KMS-11 (cell line): Measurements from ENCODE around the gene LENG8.
"Not testable (repeated sequence)": the region's sequence is repeated elsewhere in the genome, so short reads cannot be mapped to it uniquely, and the experiment has no call there.

ENCODE experiments used
- H2AFZ ChIP-seq: fragments of 200-600 bp; sonication (generic); 2 replicates; pipeline ENCODE4 v1.6.1; 2016; ENCODE audit warnings: antibody characterized with exemption, mixed run types, low read depth
- H3K27ac ChIP-seq: fragments of 200-600 bp; sonication (generic); 2 replicates; pipeline ENCODE4 v1.6.1; 2016; ENCODE audit warnings: mild to moderate bottlenecking, mixed run types
- H3K27me3 ChIP-seq: fragments of 200-600 bp; sonication (generic); 2 replicates; pipeline ENCODE4 v1.6.1; 2017; ENCODE audit warnings: mild to moderate bottlenecking, low read depth, mixed run types, moderate library complexity; ENCODE audit not compliant: insufficient read depth
- H3K36me3 ChIP-seq: fragments of 200-600 bp; sonication (generic); 2 replicates; pipeline ENCODE4 v1.6.1; 2017; ENCODE audit warnings: mild to moderate bottlenecking, mixed run types; ENCODE audit not compliant: insufficient read depth
- H3K4me1 ChIP-seq: fragments of 200-600 bp; sonication (generic); 2 replicates; pipeline ENCODE4 v1.6.1; 2016; ENCODE audit warnings: mild to moderate bottlenecking, low read depth, mixed run types; ENCODE audit not compliant: poor library complexity, severe bottlenecking
- H3K4me2 ChIP-seq: fragments of 200-600 bp; sonication (generic); 2 replicates; pipeline ENCODE4 v1.7.0; 2016; ENCODE audit warnings: mild to moderate bottlenecking, mixed run types
- H3K4me3 ChIP-seq: fragments of 200-600 bp; sonication (generic); IDR thresholded peaks from 2 replicates; pipeline ENCODE4 v1.6.1; 2017; ENCODE audit warnings: low read depth, low read length, mixed read lengths; ENCODE audit not compliant: insufficient read depth
- H3K79me2 ChIP-seq: fragments of 200-600 bp; sonication (generic); 2 replicates; pipeline ENCODE4 v1.6.1; 2016; ENCODE audit warnings: low read depth, mixed run types; ENCODE audit not compliant: insufficient read depth
- H3K9ac ChIP-seq: fragments of 200-600 bp; sonication (generic); 2 replicates; pipeline ENCODE4 v1.6.1; 2016; ENCODE audit warnings: mild to moderate bottlenecking, mixed run types
- H4K20me1 ChIP-seq: fragments of 200-600 bp; sonication (generic); 2 replicates; pipeline ENCODE4 v1.6.1; 2016; ENCODE audit warnings: mild to moderate bottlenecking, mixed run types; ENCODE audit not compliant: insufficient read depth
- CTCF ChIP-seq: fragments of 200-600 bp; sonication (generic); conservative IDR thresholded peaks from 2 replicates; pipeline ENCODE4 v1.6.1; 2017; ENCODE audit warnings: low read depth, mild to moderate bottlenecking, antibody characterized with exemption, low read length, moderate library complexity, mixed read lengths

LENG8 gene

GRCh38 chr19:54439174-54439851 lies 9.7 kb upstream of the LENG8 start:
- H3K9ac ChIP-seq = no peak overlapping the region
- no peaks in the 10 kb centered on the region for H4K20me1 ChIP-seq
- H3K4me1 ChIP-seq = no peaks in the 10 kb centered on the region

GRCh38 chr19:54440641-54441040 lies 8.4 kb upstream of the LENG8 start:
- Histone ChIP-seq H3K4me2 (no peak overlapping the region), H4K20me1 (no peaks in the 10 kb centered on the region), H3K27ac (no peak overlapping the region), H2AFZ (no peak overlapping the region), H3K4me1 (no peaks in the 10 kb centered on the region), H3K79me2 (no peaks in the 10 kb centered on the region), H3K36me3 (no peaks in the 10 kb centered on the region), H3K27me3 (no peaks in the 10 kb centered on the region), H3K4me3 (no peak overlapping the region), H3K9ac (no peak overlapping the region)
- no peak for TF ChIP-seq CTCF

More at GRCh38 chr19:54439174-54439851, 9.7 kb upstream of the LENG8 start:
- no peaks in the 10 kb centered on the region for H3K79me2 ChIP-seq
- no peaks in the 10 kb centered on the region for H3K27me3 ChIP-seq
- TF ChIP-seq CTCF = no peak
- H2AFZ ChIP-seq = no peak overlapping the region
- H3K36me3 ChIP-seq = no peaks in the 10 kb centered on the region
- no peak overlapping the region for H3K27ac ChIP-seq
- no peak overlapping the region for H3K4me3 ChIP-seq
- no peak overlapping the region for H3K4me2 ChIP-seq

DNA sequence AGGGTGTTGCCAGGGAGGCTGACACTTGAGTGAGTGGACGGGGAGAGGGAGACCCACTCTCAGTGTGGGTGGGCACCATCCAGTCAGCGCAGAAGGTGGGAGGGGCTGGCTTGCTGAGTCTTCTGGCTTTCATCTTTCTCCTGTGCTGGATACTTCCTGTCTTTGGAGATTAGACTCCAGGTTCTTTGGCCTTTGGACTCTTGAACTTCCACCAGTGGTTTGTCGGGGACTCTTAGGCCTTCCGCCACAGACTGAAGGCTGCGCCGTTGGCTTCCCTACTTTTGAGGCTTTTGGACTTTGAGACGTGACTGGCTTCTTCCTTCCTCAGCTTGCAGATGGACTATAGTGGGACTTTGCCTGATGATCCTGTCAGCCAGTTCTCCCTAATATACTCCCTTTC lies 4.3 kb upstream of the LENG8 start:
- Histone ChIP-seq H3K79me2 (peaks cover 26% of the 10 kb centered on the region), H3K27ac (no peak overlapping the region), H3K36me3 (no peaks in the 10 kb centered on the region), H4K20me1 (no peaks in the 10 kb centered on the region), H3K27me3 (no peaks in the 10 kb centered on the region), H3K4me3 (no peak overlapping the region), H2AFZ (no peak overlapping the region), H3K4me1 (peaks cover 11% of the 10 kb centered on the region), H3K9ac (no peak overlapping the region), H3K4me2 (no peak overlapping the region)
- TF ChIP-seq CTCF = no peak

DNA sequence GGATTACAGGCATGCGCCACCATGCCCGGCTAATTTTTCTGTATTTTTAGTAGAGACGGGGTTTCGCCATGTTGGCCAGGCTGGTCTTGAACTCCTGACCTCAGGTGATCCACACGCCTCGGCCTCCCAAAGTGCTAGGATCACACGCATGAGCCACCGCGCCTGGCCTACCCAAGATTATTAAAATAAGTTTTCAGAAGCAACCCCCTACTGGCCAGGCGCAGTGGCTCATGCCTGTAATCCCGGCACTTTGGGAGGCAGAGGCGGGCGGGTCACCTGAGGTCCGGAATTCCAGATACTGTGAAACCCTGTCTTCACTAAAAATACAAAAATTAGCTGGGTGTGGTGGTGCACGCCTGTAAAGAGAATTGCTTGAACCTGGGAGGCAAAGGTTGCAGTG lies 2.6 kb upstream of the LENG8 start:
- not testable (repeated sequence) for H3K4me2 ChIP-seq, H3K27me3 ChIP-seq, H3K36me3 ChIP-seq, H4K20me1 ChIP-seq, H3K4me3 ChIP-seq, H3K9ac ChIP-seq, H3K27ac ChIP-seq, H2AFZ ChIP-seq
- H3K79me2 ChIP-seq = peaks cover 43% of the 10 kb centered on the region
- H3K4me1 ChIP-seq = peaks cover 24% of the 10 kb centered on the region

GRCh38 chr19:54448040-54448773 lies 792 bp upstream of the LENG8 start:
- H2AFZ ChIP-seq = peak overlapping the region; percentile 64
- peak overlapping the region; percentile 45 for H3K4me2 ChIP-seq
- H3K27ac ChIP-seq = peak overlapping the region; percentile 88
- TF ChIP-seq CTCF = no peak
- peaks cover 32% of the 10 kb centered on the region for H3K4me1 ChIP-seq
- no peaks in the 10 kb centered on the region for H3K27me3 ChIP-seq
- H4K20me1 ChIP-seq = peaks cover 17% of the 10 kb centered on the region; the same call in 1 of the 2 replicates
- H3K36me3 ChIP-seq = peaks cover 9% of the 10 kb centered on the region; the same call in 1 of the 2 replicates
- no peak overlapping the region for H3K4me3 ChIP-seq
- peaks cover 61% of the 10 kb centered on the region for H3K79me2 ChIP-seq
- H3K9ac ChIP-seq = peak overlapping the region; percentile 87
